Measurements from ENCODE around the gene LAMA3. TPM values are rescaled to one million over a fixed set of nuclear protein-coding genes. Genes with fewer than 3 reads are reported as not detected.

Gene LAMA3
- total RNA-seq, 4 donors from 2014 or later: 155 to 456 (median 173) TPM

- WGBS, 2 donors: 96 to 100% methylated on average over 2 of the region's 2 CpGs
- no peak for DNase-seq (ENCODE audit: low spot score in 2 of 2)
- no peak overlapping the region for H3K4me3 ChIP-seq (ENCODE audit: low read depth, poor library complexity, severe bottlenecking)
- TF ChIP-seq POLR2A (IDR thresholded peaks at IDR 0.05) (no peak), CTCF (IDR thresholded peaks at IDR 0.05) (no peak)
- intact Hi-C loops (cut with DNase I; ENCODE audit: low total_unique reads): no loop called here
Measured at GRCh38 chr18:23778828-23779227, 89.6 kb downstream of the LAMA3 start.

GRCh38 chr18:23779696-23780303 lies 90.5 kb downstream of the LAMA3 start:
- TF ChIP-seq CTCF (IDR thresholded peaks at IDR 0.05): no peak
- no peak for TF ChIP-seq POLR2A (IDR thresholded peaks at IDR 0.05)
- no peak for DNase-seq (ENCODE audit: low spot score in 2 of 2)
- no peak overlapping the region for H3K4me3 ChIP-seq (ENCODE audit: low read depth, poor library complexity, severe bottlenecking)
- 63 to 64% methylated on average over 5 of the region's 5 CpGs for WGBS, 2 donors
- intact Hi-C loops (cut with DNase I; ENCODE audit: low total_unique reads): no loop called here

- TF ChIP-seq POLR2A (IDR thresholded peaks at IDR 0.05): no peak
- TF ChIP-seq CTCF (IDR thresholded peaks at IDR 0.05): no peak
- H3K4me3 ChIP-seq (ENCODE audit: low read depth, poor library complexity, severe bottlenecking): no peak overlapping the region
- 22 to 50% methylated on average over 1 of the region's 1 CpG for WGBS, 2 donors
- intact Hi-C loops (cut with DNase I; ENCODE audit: low total_unique reads): no loop called here
- no peak for DNase-seq (ENCODE audit: low spot score in 2 of 2)
Measured at GRCh38 chr18:23784832-23785245, 95.6 kb downstream of the LAMA3 start.

GRCh38 chr18:23793051-23793450 lies 103.8 kb downstream of the LAMA3 start:
- TF ChIP-seq POLR2A (IDR thresholded peaks at IDR 0.05) (no peak), CTCF (IDR thresholded peaks at IDR 0.05) (no peak)
- WGBS, 2 donors: 63 to 80% methylated on average over 1 of the region's 1 CpG
- H3K4me3 ChIP-seq (ENCODE audit: low read depth, poor library complexity, severe bottlenecking): no peak overlapping the region
- no peak for DNase-seq (ENCODE audit: low spot score in 2 of 2)
- intact Hi-C loops (cut with DNase I; ENCODE audit: low total_unique reads): no loop called here

- intact Hi-C loops (cut with DNase I; ENCODE audit: low total_unique reads): no loop called here
- no peak overlapping the region for H3K4me3 ChIP-seq (ENCODE audit: low read depth, poor library complexity, severe bottlenecking)
- TF ChIP-seq CTCF (IDR thresholded peaks at IDR 0.05) (no peak), POLR2A (IDR thresholded peaks at IDR 0.05) (no peak)
- DNase-seq (ENCODE audit: low spot score in 2 of 2): no peak
- 90 to 91% methylated on average over 6 of the region's 6 CpGs for WGBS, 2 donors
Measured at GRCh38 chr18:23793985-23794867, 105.0 kb downstream of the LAMA3 start.
